Gastroesophageal sphincter (tissue), 3 donors: Measurements from ENCODE around the gene EFCAB13.

Experiments used
- CTCF ChIP-seq, 4 experiments: fragments of 200-600 bp in 2 of 4; fragments of 450-650 bp in 2 of 4; sonication (generic) in 1 of 4; IDR thresholded peaks; one replicate each; pipeline ENCODE4 v1.5.1; 2017 to 2019; ENCODE audit warnings: antibody characterized with exemption in 4 of 4, mild to moderate bottlenecking in 2 of 4, moderate library complexity in 2 of 4
- POLR2A ChIP-seq, 2 donors: fragments of 450-650 bp; IDR thresholded peaks; one replicate each; pipeline ENCODE4 v1.6.1; 2017; ENCODE audit warnings: antibody characterized with exemption in 2 of 2, mild to moderate bottlenecking in 2 of 2, moderate library complexity in 1 of 2

DNA sequence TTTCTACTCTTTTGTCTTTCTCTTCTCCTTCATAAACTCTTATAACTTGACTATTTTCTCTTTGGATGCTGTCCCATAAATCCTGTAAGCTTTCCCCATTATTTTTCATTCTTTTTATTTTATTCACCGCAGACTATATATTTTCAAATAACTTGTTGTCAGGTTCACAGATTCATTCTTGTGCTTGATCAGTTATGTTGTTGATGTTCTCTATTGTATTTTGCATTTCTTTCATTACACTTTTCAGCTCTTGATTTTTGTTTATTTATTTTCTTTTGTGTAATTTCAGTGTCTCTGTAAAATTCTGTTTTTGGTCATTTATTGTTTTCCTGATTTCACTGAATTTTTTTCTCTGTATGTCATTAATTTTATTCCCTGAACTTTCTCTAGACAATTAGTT, 49.2 kb downstream of the EFCAB13 start:
- no peak for TF ChIP-seq CTCF (IDR thresholded peaks at IDR 0.05)
- no peak for TF ChIP-seq POLR2A (IDR thresholded peaks at IDR 0.05)
